Nephron (organoid): ENCODE data around the gene SENP7.
"Not testable (repeated sequence)": the region's sequence is repeated elsewhere in the genome, so short reads cannot be mapped to it uniquely, and the experiment has no call there.

Experiments used
- H3K27ac Mint-ChIP-seq, 3 experiments: 2 replicates each; pipeline ENCODE4 v1.8.0; 2020; ENCODE audit warnings: mixed read lengths in 3 of 3, mild to moderate bottlenecking in 2 of 3, moderate library complexity in 1 of 3
- H3K27me3 Mint-ChIP-seq: 2 replicates; pipeline ENCODE4 v1.8.0; 2021; ENCODE audit warnings: low read depth, mild to moderate bottlenecking, moderate library complexity, mixed read lengths
- H3K36me3 Mint-ChIP-seq: 2 replicates; pipeline ENCODE4 v1.8.0; 2020; ENCODE audit warnings: low read depth, mixed read lengths
- H3K4me1 Mint-ChIP-seq: 2 replicates; pipeline ENCODE4 v1.8.0; 2020; ENCODE audit warnings: mixed read lengths
- H3K4me3 Mint-ChIP-seq, 3 experiments: 2 replicates each; pipeline ENCODE4 v1.8.0; 2020; ENCODE audit warnings: mild to moderate bottlenecking in 3 of 3, mixed read lengths in 3 of 3, moderate library complexity in 2 of 3
- H3K9me3 Mint-ChIP-seq: 2 replicates; pipeline ENCODE4 v1.8.0; 2020; ENCODE audit warnings: mixed read lengths
- TF ChIP-seq, protein P1 (sequence below), 3 experiments: fragments of 200-600 bp; sonication (generic); IDR thresholded peaks; one replicate each; pipeline ENCODE4 v1.5.0; 2021; ENCODE audit warnings: antibody characterized with exemption in 3 of 3; ENCODE audit not compliant: unreplicated experiment in 3 of 3

The SENP7 gene

DNA sequence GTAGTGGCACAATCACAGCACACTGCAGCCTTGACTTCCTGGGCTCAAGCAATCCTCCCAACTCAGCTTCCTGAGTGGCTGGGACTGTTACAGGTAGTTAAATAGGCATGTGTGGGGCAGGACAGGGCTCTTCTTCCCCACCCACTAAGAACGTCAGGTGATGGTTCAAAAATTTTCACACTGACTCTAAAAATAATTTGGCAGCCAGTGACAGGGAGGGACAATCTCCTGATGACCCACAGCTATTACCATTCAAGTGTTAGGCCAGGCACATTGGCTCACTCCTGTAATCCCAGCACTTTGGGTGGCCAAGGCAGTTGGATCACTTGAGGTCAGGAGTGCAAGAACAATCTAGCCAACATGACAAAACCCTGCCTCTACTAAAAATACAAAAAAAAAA is 36.5 kb upstream of the SENP7 start:
- no peak overlapping the region for H3K4me3 Mint-ChIP-seq
- no peaks in the 10 kb centered on the region for H3K4me1 Mint-ChIP-seq
- peaks cover 4% of the 10 kb centered on the region for H3K27me3 Mint-ChIP-seq
- peaks cover 3% of the 10 kb centered on the region for H3K9me3 Mint-ChIP-seq
- no peak overlapping the region for H3K27ac Mint-ChIP-seq
- no peaks in the 10 kb centered on the region for H3K36me3 Mint-ChIP-seq
- TF ChIP-seq, protein P1, sequence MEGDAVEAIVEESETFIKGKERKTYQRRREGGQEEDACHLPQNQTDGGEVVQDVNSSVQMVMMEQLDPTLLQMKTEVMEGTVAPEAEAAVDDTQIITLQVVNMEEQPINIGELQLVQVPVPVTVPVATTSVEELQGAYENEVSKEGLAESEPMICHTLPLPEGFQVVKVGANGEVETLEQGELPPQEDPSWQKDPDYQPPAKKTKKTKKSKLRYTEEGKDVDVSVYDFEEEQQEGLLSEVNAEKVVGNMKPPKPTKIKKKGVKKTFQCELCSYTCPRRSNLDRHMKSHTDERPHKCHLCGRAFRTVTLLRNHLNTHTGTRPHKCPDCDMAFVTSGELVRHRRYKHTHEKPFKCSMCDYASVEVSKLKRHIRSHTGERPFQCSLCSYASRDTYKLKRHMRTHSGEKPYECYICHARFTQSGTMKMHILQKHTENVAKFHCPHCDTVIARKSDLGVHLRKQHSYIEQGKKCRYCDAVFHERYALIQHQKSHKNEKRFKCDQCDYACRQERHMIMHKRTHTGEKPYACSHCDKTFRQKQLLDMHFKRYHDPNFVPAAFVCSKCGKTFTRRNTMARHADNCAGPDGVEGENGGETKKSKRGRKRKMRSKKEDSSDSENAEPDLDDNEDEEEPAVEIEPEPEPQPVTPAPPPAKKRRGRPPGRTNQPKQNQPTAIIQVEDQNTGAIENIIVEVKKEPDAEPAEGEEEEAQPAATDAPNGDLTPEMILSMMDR (IDR thresholded peaks at IDR 0.05; ENCODE audit: unreplicated experiment in 3 of 3): no peak

DNA sequence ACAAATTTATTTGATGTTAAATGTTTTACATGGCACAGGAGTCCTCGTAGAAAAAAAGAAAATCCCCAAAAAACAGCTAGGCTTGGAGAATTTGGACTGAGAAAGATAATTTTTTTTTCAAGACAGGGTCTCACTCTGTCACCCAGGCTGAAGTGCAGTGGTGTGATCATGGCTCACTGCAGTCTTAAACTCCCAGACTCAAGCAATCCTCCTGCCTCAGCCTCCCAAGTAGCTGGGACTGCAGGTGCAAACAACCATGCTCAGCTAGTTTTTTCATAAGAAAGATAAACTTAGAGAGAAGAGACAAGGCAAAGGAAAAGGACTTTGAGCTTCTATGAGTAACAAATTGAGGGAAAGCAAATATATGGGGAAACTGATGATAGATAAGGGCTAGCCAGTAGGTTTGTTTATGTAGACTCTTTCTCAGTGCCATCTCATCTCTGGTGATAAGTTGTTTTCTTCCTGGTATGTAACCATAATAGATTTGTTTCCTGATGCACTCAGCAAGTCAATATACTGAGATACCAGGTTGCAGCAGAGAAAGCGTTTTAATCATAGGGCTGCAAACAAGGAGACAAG is 35.6 kb upstream of the SENP7 start:
- Mint-ChIP-seq H3K27ac (no peak overlapping the region), H3K4me1 (no peaks in the 10 kb centered on the region), H3K27me3 (peaks cover 4% of the 10 kb centered on the region), H3K4me3 (no peak overlapping the region), H3K9me3 (peaks cover 3% of the 10 kb centered on the region), H3K36me3 (no peaks in the 10 kb centered on the region)
- TF ChIP-seq, protein P1 (IDR thresholded peaks at IDR 0.05; ENCODE audit: unreplicated experiment in 3 of 3): no peak

- Mint-ChIP-seq H3K27ac (no peak overlapping the region), H3K27me3 (no peaks in the 10 kb centered on the region), H3K9me3 (peaks cover 4% of the 10 kb centered on the region), H3K4me3 (no peak overlapping the region), H3K36me3 (no peaks in the 10 kb centered on the region), H3K4me1 (no peaks in the 10 kb centered on the region)
- TF ChIP-seq, protein P1 (IDR thresholded peaks at IDR 0.05; ENCODE audit: unreplicated experiment in 3 of 3): no peak
These were observed 31.3 kb upstream of the SENP7 start for GRCh38 chr3:101544161-101544850.

GRCh38 chr3:101542957-101543356 is 29.9 kb upstream of the SENP7 start:
- Mint-ChIP-seq H3K4me1 (no peaks in the 10 kb centered on the region), H3K27ac (no peak overlapping the region), H3K9me3 (peaks cover 4% of the 10 kb centered on the region), H3K36me3 (no peaks in the 10 kb centered on the region), H3K4me3 (no peak overlapping the region), H3K27me3 (peaks cover 4% of the 10 kb centered on the region)
- TF ChIP-seq, protein P1 (IDR thresholded peaks at IDR 0.05; ENCODE audit: unreplicated experiment in 3 of 3): no peak

DNA sequence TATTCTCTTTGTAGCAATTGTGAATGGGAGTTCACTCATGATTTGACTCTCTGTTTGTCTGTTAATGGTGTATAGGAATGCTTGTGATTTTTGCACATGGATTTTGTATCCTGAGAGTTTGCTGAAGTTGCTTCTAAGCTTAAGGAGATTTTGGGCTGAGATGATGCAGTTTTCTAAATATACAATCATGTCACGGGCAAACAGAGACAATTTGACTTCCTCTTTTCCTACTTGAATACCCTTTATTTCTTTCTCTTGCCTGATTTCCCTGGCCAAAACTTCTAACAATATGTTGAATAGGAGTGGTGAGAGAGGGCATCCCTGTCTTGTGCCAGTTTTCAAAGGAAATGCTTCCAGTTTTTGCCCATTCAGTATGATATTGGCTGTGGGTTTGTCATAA is 23.9 kb upstream of the SENP7 start:
- peaks cover 13% of the 10 kb centered on the region for H3K27me3 Mint-ChIP-seq
- H3K4me1 Mint-ChIP-seq, H3K36me3 Mint-ChIP-seq, H3K9me3 Mint-ChIP-seq, H3K4me3 Mint-ChIP-seq, H3K27ac Mint-ChIP-seq: not testable (repeated sequence)

DNA sequence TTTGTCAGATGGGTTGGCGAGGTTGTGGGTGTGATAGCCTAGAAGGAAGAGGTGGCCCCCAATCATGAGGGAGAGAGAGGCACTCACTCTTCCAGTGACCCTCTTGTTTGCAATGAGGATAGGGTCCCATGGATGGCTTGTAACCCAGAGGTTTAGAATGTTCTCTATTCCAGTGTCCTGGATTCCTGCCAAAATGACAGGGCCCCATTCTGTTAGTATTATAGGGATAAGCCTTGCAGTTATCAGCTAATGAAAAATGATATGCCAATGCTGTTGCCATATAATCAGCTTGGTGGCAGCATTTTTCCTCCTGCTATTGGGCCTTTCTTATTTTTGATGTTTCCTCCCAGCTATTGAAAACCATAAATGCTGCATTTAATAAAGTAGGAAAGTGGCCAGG is 23.3 kb upstream of the SENP7 start:
- peaks cover 4% of the 10 kb centered on the region for H3K9me3 Mint-ChIP-seq
- H3K4me3 Mint-ChIP-seq: no peak overlapping the region
- H3K27me3 Mint-ChIP-seq: peaks cover 13% of the 10 kb centered on the region
- no peaks in the 10 kb centered on the region for H3K4me1 Mint-ChIP-seq
- H3K27ac Mint-ChIP-seq: no peak overlapping the region
- H3K36me3 Mint-ChIP-seq: no peaks in the 10 kb centered on the region
- TF ChIP-seq, protein P1 (IDR thresholded peaks at IDR 0.05; ENCODE audit: unreplicated experiment in 3 of 3): no peak
